Measurements from ENCODE around the gene AQP6.

GRCh38 chr12:49925433-49926204 lies 47.1 kb upstream of the AQP6 start:
- TF ChIP-seq EZH2phosphoT487 (IDR thresholded peaks at IDR 0.05; ENCODE audit: borderline replicate concordance, low read depth, low read length) (no peak), CTCF (conservative IDR thresholded peaks at IDR 0.05; ENCODE audit: low read length) (no peak)

Measured in OCI-LY7 (cell line).